Epidermal melanocyte (primary cell): ENCODE data around the gene LINC00237.

Source experiments
- DNase-seq: peaks from one replicate; pipeline ENCODE4 v3.0.0; 2011; ENCODE audit warnings: low spot score; ENCODE audit not compliant: insufficient read length

Gene LINC00237

DNA sequence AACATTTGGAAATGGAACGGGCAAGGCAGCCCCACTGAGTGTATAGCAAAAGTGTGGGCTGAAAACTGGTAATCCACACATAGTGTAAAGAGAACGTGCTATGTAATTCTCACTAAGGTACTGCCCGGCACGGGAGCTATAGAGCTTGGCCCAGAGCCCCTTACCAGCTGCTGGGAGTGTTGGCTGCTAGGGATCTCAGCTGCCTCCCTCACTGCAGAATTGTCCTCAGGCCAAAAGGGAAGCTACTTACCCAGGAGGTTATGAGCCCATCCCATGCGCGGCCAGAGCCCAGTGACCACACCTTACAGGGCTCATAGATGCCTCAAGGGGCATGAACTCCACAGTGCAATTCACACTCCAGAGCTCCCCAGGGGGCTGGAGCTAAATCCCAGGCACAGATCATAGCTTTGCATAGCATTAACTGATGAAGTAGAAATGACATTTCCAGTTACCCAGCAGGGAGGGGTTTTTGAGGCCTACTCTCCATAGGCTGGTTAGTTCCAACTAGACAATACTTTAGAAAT lies 56.8 kb downstream of the LINC00237 start:
- DNase-seq = no peak

DNA sequence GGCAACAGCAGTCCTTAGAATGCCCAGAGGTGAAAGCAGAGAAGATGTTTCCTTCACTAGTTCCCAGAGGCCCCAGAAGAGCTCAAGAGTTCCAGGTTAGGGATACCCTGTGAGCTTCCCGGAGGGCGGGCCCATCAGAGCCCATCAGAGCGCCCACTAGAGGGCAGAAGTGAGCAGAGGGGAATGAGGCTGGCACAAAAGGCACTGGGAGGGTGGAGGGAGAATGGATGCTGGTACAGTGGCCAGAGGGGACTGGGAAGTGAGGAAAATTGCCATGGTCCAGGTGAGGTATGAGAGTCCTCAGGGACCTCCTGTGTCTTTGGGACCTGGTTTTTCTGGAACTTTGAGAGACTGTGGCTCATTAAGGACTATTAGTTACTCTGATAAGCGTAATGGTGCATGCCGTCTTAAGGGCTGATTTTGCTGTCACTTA lies 57.3 kb downstream of the LINC00237 start:
- DNase-seq = no peak

DNA sequence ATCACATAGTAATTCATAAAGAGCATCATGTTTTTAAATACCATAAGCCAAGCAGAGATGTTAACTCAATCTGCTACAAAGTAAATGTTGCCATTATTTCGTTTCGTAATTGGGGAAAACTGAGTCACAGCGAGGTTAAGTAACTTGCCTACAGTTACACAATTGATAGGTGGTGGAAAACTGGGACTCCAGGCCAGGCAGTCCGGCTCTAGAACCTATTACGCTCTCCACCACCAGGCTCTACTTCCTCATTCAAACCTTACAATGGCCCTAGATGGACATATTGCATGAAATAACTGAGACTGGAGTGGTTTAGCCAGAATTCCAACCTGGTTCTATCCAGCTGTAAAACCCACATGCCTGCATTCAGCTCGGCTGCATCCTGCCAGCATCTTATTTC lies 58.2 kb downstream of the LINC00237 start:
- DNase-seq = no peak

DNA sequence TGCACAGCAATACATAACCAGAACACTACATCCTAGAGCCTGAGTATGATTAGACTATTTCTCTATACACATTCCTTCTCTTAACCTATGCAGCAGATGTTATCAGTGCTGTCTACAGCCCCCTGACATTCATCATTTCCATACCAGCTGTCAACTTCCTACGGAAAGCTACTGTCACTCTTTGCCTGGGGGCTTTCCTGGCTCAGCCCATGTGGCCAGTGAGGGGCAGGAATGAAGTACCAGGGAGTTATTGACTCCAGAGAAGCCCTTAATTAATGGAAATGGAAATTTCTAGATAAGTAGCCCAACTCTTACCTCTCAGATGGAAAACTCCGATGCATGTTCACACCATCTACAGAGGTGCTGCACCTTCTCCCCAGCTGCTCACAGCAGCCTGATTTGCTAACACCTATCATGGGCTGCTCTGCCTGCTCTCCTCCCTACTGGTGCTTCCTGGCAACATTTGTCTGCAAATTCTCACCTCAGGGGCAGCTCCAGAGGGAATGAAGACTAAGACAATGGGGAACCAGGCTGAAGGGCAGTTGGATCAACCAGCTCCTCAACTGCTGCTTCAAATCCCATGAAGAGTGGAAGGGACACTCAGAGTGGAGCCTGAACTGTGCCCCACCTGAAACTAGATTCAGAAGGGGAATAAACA lies 59.6 kb downstream of the LINC00237 start:
- no peak for DNase-seq
